Liver (tissue), 3 donors: Measurements from ENCODE around the gene UHRF2.

Source experiments
- ATF3 ChIP-seq: IDR thresholded peaks from 2 replicates; pipeline ENCODE4 v1.6.1; 2016; ENCODE audit warnings: antibody characterized with exemption
- CTCF ChIP-seq: fragments of 150-350 bp; IDR thresholded peaks from 2 replicates; pipeline ENCODE4 v1.5.1; 2017; ENCODE audit warnings: improper control_type of control experiment, low read depth, low read length; ENCODE audit not compliant: missing input control
- EGR1 ChIP-seq, 2 donors: IDR thresholded peaks; 2 replicates each; pipeline ENCODE4 v1.6.1; 2016 to 2018; ENCODE audit warnings: antibody characterized with exemption in 2 of 2, low read depth in 2 of 2
- GABPA ChIP-seq, 2 donors: IDR thresholded peaks in 1 of 2; conservative IDR thresholded peaks in 1 of 2; 2 replicates each; pipeline ENCODE4 v1.6.1; 2016; ENCODE audit warnings: antibody characterized with exemption in 2 of 2, mild to moderate bottlenecking in 1 of 2, moderate library complexity in 1 of 2
- MAX ChIP-seq: IDR thresholded peaks from 2 replicates; pipeline ENCODE4 v1.6.1; 2016; ENCODE audit warnings: antibody characterized with exemption
- NR2F2 ChIP-seq: IDR thresholded peaks from 2 replicates; pipeline ENCODE4 v1.6.1; 2016; ENCODE audit warnings: antibody characterized with exemption
- RAD21 ChIP-seq, 2 donors: IDR thresholded peaks; 2 replicates each; pipeline ENCODE4 v1.6.1; 2016; ENCODE audit warnings: antibody characterized with exemption in 2 of 2, mild to moderate bottlenecking in 2 of 2
- REST ChIP-seq: IDR thresholded peaks from 2 replicates; pipeline ENCODE4 v1.6.1; 2016; ENCODE audit warnings: antibody characterized with exemption, mild to moderate bottlenecking
- TAF1 ChIP-seq: conservative IDR thresholded peaks from 2 replicates; pipeline ENCODE4 v1.6.1; 2016; ENCODE audit warnings: antibody characterized with exemption, mild to moderate bottlenecking
- YY1 ChIP-seq: IDR thresholded peaks from 2 replicates; pipeline ENCODE4 v1.6.1; 2016; ENCODE audit warnings: antibody characterized with exemption, mild to moderate bottlenecking
- donor health status: healthy.
- donor health status: healthy.

DNA sequence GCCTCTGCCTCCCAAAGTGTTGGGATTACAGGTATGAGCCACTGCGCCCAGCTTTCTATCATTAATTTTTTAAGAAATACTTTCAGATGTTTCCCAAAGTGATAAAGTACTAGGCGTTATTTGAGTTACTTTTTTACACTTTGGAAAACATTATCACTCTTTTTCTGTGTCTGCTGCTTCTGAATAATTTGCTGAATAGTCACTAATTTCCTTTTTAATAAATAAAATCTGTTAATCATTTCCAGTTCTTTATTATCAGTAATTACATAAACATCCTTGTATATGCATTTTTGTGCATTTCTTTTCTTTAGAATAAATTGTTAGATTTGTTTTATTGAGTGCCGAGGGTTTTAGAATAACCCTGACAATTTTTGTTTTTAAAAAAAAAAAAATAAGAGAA, 48.6 kb downstream of the UHRF2 start:
- TF ChIP-seq ATF3, result no peak
- TF ChIP-seq CTCF, result no peak
- no peak for TF ChIP-seq EGR1 (IDR thresholded peaks at IDR 0.05; ENCODE audit: low read depth in 2 of 2)
- TF ChIP-seq MAX, result no peak
- TF ChIP-seq GABPA (IDR thresholded peaks at IDR 0.05 in 1 of 2, conservative IDR thresholded peaks at IDR 0.05 in 1 of 2), result no peak
- no peak for TF ChIP-seq RAD21 (IDR thresholded peaks at IDR 0.05)
- TF ChIP-seq TAF1, result no peak
- no peak for TF ChIP-seq REST
- TF ChIP-seq YY1, result no peak
- TF ChIP-seq NR2F2, result no peak
